HEK293 (cell line): ENCODE results near the gene AGAP1.

Experiments used
- CTCF ChIA-PET: fragments of 350-600 bp; formaldehyde crosslinking; extraction: SDS; loops from one replicate; lab custom pipeline; 2021; ENCODE audit warnings: antibody characterized with exemption; lab: Yijun Ruan, JAX
- POLR2A ChIA-PET: fragments of 300-600 bp; formaldehyde crosslinking; extraction: SDS; loops from one replicate; lab custom pipeline; 2020; ENCODE audit warnings: antibody characterized with exemption, inconsistent platforms; lab: Yijun Ruan, JAX
- H3K27ac ChIP-seq: fragments of 200-500 bp; sonication (Bioruptor generic); 2 replicates; pipeline ENCODE4 v1.5.1; 2014; ENCODE audit warnings: low read depth, low read length, control low read depth, inconsistent platforms; ENCODE audit errors: extremely low read depth
- H3K36me3 ChIP-seq, 2 experiments: fragments of 200-500 bp in 1 of 2; sonication (Bioruptor generic) in 1 of 2; 1 replicate in 1 of 2; 2 replicates in 1 of 2; pipeline ENCODE4 v1.5.1; 2014 to 2017; ENCODE audit warnings: inconsistent platforms in 2 of 2, low read length in 2 of 2; ENCODE audit not compliant: control insufficient read depth in 2 of 2, insufficient read depth in 1 of 2
- H3K4me1 ChIP-seq: fragments of 200-500 bp; sonication (Bioruptor generic); 2 replicates; pipeline ENCODE4 v1.5.1; 2014; ENCODE audit warnings: mild to moderate bottlenecking, low read length, inconsistent platforms; ENCODE audit not compliant: control insufficient read depth, insufficient read depth
- H3K4me3 ChIP-seq: 2 replicates; pipeline ENCODE4 v1.5.1; 2011; ENCODE audit warnings: low read depth, mild to moderate bottlenecking, control low read depth, low read length, moderate library complexity
- H3K9me3 ChIP-seq: fragments of 200-500 bp; sonication (Bioruptor generic); 2 replicates; pipeline ENCODE4 v1.5.1; 2014; ENCODE audit warnings: low read depth, low read length, inconsistent platforms; ENCODE audit not compliant: control insufficient read depth, insufficient read depth
- EGR2 ChIP-seq: fragments of 450-650 bp; formaldehyde crosslinking; IDR thresholded peaks from 2 replicates; pipeline ENCODE4 v1.5.1; 2016; ENCODE audit warnings: low read depth, missing biosample characterization, missing genetic modification characterization
- KLF1 ChIP-seq: fragments of 450-650 bp; formaldehyde crosslinking; IDR thresholded peaks from 2 replicates; pipeline ENCODE4 v1.5.1; 2016; ENCODE audit warnings: missing biosample characterization, missing genetic modification characterization
- ZFP3 ChIP-seq: fragments of 450-650 bp; formaldehyde crosslinking; IDR thresholded peaks from 2 replicates; pipeline ENCODE4 v1.5.1; 2016; ENCODE audit warnings: low read depth, missing biosample characterization, missing genetic modification characterization
- ZIC2 ChIP-seq: fragments of 450-650 bp; formaldehyde crosslinking; IDR thresholded peaks from 2 replicates; pipeline ENCODE4 v1.5.1; 2016; ENCODE audit warnings: missing biosample characterization, missing genetic modification characterization
- ZNF10 ChIP-seq: fragments of 450-650 bp; formaldehyde crosslinking; IDR thresholded peaks from 2 replicates; pipeline ENCODE4 v1.5.1; 2017; ENCODE audit warnings: missing biosample characterization, missing genetic modification characterization
- ZNF404 ChIP-seq: fragments of 450-650 bp; formaldehyde crosslinking; IDR thresholded peaks from 2 replicates; pipeline ENCODE4 v1.5.1; 2017; ENCODE audit warnings: missing biosample characterization, missing genetic modification characterization
- ZNF416 ChIP-seq: fragments of 450-650 bp; formaldehyde crosslinking; IDR thresholded peaks from 2 replicates; pipeline ENCODE4 v1.5.1; 2016; ENCODE audit warnings: missing biosample characterization, missing genetic modification characterization
- TF ChIP-seq, protein P1 (sequence below): fragments of 450-650 bp; formaldehyde crosslinking; conservative IDR thresholded peaks from 2 replicates; pipeline ENCODE4 v1.5.1; 2016; ENCODE audit warnings: low read depth, missing biosample characterization, missing genetic modification characterization
- TF ChIP-seq, protein P2 (sequence below): fragments of 450-650 bp; formaldehyde crosslinking; IDR thresholded peaks from 2 replicates; pipeline ENCODE4 v1.5.1; 2016; ENCODE audit warnings: missing biosample characterization, missing genetic modification characterization
- TF ChIP-seq, protein P3 (sequence below): fragments of 450-650 bp; formaldehyde crosslinking; IDR thresholded peaks from 2 replicates; pipeline ENCODE4 v1.5.1; 2016; ENCODE audit warnings: missing biosample characterization, missing genetic modification characterization
- TF ChIP-seq, protein P4 (sequence below): fragments of 450-650 bp; formaldehyde crosslinking; IDR thresholded peaks from 2 replicates; pipeline ENCODE4 v1.5.1; 2016; ENCODE audit warnings: missing biosample characterization, missing genetic modification characterization
- TF ChIP-seq, protein P5 (sequence below): fragments of 450-650 bp; formaldehyde crosslinking; IDR thresholded peaks from 2 replicates; pipeline ENCODE4 v1.5.1; 2017; ENCODE audit warnings: missing biosample characterization, missing genetic modification characterization
- TF ChIP-seq, protein P6 (sequence below): fragments of 450-650 bp; formaldehyde crosslinking; IDR thresholded peaks from 2 replicates; pipeline ENCODE4 v1.5.1; 2016; ENCODE audit warnings: missing biosample characterization, missing genetic modification characterization
- TF ChIP-seq, protein P7 (sequence below): fragments of 450-650 bp; formaldehyde crosslinking; IDR thresholded peaks from 2 replicates; pipeline ENCODE4 v1.5.1; 2016; ENCODE audit warnings: missing biosample characterization, missing genetic modification characterization

Gene AGAP1

DNA sequence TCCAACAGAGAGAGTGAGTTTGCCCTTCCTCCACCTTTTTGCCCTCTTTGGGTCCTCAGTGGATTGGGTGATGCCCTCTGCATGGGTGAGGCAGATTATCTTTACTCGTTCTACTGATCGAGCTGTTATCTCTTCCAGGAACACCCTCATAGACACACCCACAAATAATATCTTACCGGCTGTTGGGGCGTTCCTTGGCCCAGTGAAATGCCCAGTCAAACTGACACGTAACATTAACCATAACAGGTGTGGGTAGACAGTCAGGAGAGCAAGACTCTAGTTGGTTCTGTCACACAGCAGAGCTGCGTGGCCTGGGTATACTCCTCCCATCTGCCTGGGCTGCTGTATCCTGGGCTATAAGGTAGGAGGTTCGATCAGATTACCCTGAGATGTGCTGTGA, 144.1 kb downstream of the AGAP1 start (continued):
- TF ChIP-seq, protein P1, sequence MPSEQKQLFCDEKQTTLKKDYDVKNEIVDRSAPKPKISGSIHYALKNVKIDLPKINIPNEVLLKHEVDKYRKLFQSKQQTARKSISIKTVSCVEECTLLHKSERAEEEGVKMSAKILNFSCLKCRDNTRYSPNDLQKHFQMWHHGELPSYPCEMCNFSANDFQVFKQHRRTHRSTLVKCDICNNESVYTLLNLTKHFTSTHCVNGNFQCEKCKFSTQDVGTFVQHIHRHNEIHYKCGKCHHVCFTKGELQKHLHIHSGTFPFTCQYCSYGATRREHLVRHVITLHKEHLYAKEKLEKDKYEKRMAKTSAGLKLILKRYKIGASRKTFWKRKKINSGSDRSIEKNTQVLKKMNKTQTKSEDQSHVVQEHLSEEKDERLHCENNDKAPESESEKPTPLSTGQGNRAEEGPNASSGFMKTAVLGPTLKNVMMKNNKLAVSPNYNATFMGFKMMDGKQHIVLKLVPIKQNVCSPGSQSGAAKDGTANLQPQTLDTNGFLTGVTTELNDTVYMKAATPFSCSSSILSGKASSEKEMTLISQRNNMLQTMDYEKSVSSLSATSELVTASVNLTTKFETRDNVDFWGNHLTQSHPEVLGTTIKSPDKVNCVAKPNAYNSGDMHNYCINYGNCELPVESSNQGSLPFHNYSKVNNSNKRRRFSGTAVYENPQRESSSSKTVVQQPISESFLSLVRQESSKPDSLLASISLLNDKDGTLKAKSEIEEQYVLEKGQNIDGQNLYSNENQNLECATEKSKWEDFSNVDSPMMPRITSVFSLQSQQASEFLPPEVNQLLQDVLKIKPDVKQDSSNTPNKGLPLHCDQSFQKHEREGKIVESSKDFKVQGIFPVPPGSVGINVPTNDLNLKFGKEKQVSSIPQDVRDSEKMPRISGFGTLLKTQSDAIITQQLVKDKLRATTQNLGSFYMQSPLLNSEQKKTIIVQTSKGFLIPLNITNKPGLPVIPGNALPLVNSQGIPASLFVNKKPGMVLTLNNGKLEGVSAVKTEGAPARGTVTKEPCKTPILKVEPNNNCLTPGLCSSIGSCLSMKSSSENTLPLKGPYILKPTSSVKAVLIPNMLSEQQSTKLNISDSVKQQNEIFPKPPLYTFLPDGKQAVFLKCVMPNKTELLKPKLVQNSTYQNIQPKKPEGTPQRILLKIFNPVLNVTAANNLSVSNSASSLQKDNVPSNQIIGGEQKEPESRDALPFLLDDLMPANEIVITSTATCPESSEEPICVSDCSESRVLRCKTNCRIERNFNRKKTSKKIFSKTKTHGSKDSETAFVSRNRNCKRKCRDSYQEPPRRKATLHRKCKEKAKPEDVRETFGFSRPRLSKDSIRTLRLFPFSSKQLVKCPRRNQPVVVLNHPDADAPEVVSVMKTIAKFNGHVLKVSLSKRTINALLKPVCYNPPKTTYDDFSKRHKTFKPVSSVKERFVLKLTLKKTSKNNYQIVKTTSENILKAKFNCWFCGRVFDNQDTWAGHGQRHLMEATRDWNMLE (tag by site-specific recombination) = no peak
- TF ChIP-seq ZNF404 (no peak), ZFP3 (no peak)
- TF ChIP-seq, protein P2, sequence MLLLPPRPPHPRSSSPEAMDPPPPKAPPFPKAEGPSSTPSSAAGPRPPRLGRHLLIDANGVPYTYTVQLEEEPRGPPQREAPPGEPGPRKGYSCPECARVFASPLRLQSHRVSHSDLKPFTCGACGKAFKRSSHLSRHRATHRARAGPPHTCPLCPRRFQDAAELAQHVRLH (tag by site-specific recombination) = no peak

DNA sequence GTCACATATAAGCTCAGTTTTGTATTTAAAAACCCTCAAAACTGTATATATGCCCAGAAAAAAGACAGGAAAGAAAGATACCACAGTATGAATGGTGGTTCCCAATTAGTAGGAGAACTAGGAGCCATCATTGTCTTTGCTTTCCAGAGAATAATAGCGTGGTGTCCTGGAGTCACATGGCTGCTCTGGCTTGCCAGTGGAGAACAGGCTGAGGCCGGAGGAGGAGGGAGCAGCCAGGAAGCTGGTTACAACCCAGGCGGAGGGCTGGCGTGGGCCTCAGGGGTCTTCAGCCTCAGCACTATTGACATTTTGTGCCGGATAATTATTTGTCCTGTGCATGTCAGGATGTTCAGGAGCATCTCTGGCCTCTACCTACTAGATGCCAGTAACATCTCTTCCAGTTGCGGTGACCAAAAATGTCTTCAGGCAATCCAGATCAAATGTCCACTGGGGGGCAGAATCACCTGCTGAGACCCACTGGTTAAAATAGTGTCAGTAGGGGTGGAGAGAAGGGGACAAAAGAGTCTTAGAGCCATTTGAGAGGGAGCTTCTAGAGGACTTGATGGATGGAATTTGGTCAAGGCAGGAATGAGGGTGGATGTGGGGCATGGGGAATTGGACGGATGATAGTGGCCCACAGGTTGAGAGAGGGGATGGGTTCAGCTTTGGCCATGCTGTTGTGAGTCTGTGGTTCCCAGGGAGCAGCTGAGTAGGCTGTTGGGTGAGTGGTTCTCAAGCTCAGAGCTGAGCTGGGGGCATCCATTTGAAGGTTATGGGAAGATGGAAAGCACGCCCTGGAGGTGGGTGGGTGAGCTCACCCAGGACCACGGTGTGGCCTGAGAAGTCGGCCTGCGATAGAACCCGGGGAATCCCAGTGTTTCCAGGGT, 144.9 kb downstream of the AGAP1 start:
- Histone ChIP-seq H3K9me3 (no peaks in the 10 kb centered on the region), H3K4me1 (peaks cover 27% of the 10 kb centered on the region), H3K36me3 (no peaks in the 10 kb centered on the region), H3K27ac (no peak overlapping the region), H3K4me3 (no peak overlapping the region)
- POLR2A ChIA-PET = interaction anchor here (0.5 to 1.4 kb wide), 2 partner anchors 11 to 509 kb away, joined by 3 to 4 read pairs; no protein-coding TSS in a partner anchor
- CTCF ChIA-PET = interaction anchor here (0.5 to 1.9 kb wide), 13 partner anchors 9 to 161 kb away, joined by 3 to 10 read pairs (median 3); no protein-coding TSS in a partner anchor
- TF ChIP-seq KLF1 (tag by site-specific recombination) (no peak), ZNF416 (tag by site-specific recombination) (no peak), ZIC2 (tag by site-specific recombination) (no peak), ZNF10 (tag by site-specific recombination) (no peak), EGR2 (tag by site-specific recombination) (0 out of 2 replicates have a peak, but pooled peaks have one; percentile 35)
- TF ChIP-seq, protein P3, sequence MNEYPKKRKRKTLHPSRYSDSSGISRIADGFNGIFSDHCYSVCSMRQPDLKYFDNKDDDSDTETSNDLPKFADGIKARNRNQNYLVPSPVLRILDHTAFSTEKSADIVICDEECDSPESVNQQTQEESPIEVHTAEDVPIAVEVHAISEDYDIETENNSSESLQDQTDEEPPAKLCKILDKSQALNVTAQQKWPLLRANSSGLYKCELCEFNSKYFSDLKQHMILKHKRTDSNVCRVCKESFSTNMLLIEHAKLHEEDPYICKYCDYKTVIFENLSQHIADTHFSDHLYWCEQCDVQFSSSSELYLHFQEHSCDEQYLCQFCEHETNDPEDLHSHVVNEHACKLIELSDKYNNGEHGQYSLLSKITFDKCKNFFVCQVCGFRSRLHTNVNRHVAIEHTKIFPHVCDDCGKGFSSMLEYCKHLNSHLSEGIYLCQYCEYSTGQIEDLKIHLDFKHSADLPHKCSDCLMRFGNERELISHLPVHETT (tag by site-specific recombination) = no peak
- TF ChIP-seq, protein P4, sequence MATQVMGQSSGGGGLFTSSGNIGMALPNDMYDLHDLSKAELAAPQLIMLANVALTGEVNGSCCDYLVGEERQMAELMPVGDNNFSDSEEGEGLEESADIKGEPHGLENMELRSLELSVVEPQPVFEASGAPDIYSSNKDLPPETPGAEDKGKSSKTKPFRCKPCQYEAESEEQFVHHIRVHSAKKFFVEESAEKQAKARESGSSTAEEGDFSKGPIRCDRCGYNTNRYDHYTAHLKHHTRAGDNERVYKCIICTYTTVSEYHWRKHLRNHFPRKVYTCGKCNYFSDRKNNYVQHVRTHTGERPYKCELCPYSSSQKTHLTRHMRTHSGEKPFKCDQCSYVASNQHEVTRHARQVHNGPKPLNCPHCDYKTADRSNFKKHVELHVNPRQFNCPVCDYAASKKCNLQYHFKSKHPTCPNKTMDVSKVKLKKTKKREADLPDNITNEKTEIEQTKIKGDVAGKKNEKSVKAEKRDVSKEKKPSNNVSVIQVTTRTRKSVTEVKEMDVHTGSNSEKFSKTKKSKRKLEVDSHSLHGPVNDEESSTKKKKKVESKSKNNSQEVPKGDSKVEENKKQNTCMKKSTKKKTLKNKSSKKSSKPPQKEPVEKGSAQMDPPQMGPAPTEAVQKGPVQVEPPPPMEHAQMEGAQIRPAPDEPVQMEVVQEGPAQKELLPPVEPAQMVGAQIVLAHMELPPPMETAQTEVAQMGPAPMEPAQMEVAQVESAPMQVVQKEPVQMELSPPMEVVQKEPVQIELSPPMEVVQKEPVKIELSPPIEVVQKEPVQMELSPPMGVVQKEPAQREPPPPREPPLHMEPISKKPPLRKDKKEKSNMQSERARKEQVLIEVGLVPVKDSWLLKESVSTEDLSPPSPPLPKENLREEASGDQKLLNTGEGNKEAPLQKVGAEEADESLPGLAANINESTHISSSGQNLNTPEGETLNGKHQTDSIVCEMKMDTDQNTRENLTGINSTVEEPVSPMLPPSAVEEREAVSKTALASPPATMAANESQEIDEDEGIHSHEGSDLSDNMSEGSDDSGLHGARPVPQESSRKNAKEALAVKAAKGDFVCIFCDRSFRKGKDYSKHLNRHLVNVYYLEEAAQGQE (tag by site-specific recombination) = no peak
- TF ChIP-seq, protein P5, sequence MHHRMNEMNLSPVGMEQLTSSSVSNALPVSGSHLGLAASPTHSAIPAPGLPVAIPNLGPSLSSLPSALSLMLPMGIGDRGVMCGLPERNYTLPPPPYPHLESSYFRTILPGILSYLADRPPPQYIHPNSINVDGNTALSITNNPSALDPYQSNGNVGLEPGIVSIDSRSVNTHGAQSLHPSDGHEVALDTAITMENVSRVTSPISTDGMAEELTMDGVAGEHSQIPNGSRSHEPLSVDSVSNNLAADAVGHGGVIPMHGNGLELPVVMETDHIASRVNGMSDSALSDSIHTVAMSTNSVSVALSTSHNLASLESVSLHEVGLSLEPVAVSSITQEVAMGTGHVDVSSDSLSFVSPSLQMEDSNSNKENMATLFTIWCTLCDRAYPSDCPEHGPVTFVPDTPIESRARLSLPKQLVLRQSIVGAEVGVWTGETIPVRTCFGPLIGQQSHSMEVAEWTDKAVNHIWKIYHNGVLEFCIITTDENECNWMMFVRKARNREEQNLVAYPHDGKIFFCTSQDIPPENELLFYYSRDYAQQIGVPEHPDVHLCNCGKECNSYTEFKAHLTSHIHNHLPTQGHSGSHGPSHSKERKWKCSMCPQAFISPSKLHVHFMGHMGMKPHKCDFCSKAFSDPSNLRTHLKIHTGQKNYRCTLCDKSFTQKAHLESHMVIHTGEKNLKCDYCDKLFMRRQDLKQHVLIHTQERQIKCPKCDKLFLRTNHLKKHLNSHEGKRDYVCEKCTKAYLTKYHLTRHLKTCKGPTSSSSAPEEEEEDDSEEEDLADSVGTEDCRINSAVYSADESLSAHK (tag by site-specific recombination) = no peak
- TF ChIP-seq, protein P6, sequence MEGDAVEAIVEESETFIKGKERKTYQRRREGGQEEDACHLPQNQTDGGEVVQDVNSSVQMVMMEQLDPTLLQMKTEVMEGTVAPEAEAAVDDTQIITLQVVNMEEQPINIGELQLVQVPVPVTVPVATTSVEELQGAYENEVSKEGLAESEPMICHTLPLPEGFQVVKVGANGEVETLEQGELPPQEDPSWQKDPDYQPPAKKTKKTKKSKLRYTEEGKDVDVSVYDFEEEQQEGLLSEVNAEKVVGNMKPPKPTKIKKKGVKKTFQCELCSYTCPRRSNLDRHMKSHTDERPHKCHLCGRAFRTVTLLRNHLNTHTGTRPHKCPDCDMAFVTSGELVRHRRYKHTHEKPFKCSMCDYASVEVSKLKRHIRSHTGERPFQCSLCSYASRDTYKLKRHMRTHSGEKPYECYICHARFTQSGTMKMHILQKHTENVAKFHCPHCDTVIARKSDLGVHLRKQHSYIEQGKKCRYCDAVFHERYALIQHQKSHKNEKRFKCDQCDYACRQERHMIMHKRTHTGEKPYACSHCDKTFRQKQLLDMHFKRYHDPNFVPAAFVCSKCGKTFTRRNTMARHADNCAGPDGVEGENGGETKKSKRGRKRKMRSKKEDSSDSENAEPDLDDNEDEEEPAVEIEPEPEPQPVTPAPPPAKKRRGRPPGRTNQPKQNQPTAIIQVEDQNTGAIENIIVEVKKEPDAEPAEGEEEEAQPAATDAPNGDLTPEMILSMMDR = peak; percentile 36
- TF ChIP-seq, protein P7, sequence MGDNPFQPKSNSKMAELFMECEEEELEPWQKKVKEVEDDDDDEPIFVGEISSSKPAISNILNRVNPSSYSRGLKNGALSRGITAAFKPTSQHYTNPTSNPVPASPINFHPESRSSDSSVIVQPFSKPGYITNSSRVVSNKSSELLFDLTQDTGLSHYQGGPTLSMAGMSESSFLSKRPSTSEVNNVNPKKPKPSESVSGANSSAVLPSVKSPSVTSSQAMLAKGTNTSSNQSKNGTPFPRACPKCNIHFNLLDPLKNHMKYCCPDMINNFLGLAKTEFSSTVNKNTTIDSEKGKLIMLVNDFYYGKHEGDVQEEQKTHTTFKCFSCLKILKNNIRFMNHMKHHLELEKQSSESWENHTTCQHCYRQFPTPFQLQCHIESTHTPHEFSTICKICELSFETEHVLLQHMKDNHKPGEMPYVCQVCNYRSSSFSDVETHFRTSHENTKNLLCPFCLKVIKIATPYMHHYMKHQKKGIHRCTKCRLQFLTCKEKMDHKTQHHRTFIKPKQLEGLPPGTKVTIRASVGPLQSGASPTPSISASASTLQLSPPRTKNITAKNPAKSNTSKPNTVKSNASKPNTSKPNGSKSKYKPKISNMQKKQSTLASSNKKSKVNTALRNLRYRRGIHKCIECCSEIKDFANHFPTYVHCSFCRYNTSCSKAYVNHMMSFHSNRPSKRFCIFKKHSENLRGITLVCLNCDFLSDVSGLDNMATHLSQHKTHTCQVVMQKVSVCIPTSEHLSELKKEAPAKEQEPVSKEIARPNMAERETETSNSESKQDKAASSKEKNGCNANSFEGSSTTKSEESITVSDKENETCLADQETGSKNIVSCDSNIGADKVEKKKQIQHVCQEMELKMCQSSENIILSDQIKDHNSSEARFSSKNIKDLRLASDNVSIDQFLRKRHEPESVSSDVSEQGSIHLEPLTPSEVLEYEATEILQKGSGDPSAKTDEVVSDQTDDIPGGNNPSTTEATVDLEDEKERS = no peak
